Sigmoid colon (tissue), 7 donors: ENCODE data around the gene MAVS. TPM values are rescaled to one million over a fixed set of nuclear protein-coding genes. Genes with fewer than 3 reads are reported as not detected.

Experiments used
- DNase-seq: peaks from one replicate; pipeline ENCODE4 v3.0.0-alpha.2; 2019
- H3K27ac ChIP-seq, 4 donors: fragments of 200-600 bp; sonication (generic); one replicate each; pipeline ENCODE4 v1.5.1; 2016 to 2019; ENCODE audit warnings: mild to moderate bottlenecking in 1 of 4
- H3K27me3 ChIP-seq, 3 donors: fragments of 200-600 bp; sonication (generic); one replicate each; pipeline ENCODE4 v1.5.1; 2019; ENCODE audit warnings: mild to moderate bottlenecking in 1 of 3
- H3K36me3 ChIP-seq, 4 donors: fragments of 200-600 bp; sonication (generic); one replicate each; pipeline ENCODE4 v1.5.1; 2016 to 2019
- H3K4me1 ChIP-seq, 4 donors: fragments of 200-600 bp; sonication (generic); one replicate each; pipeline ENCODE4 v1.5.1; 2017 to 2019
- H3K4me3 ChIP-seq, 4 donors: fragments of 200-600 bp; sonication (generic); one replicate each; pipeline ENCODE4 v1.5.1; 2017 to 2019; ENCODE audit warnings: mild to moderate bottlenecking in 2 of 4, moderate library complexity in 1 of 4
- H3K9me3 ChIP-seq, 4 donors: fragments of 200-600 bp in 3 of 4; sonication (generic) in 3 of 4; one replicate each; pipeline versions ENCODE4 v1.5.1 to v1.6.1; 2013 to 2019
- CTCF ChIP-seq, 4 experiments: fragments of 450-650 bp in 3 of 4; fragments of 200-600 bp in 1 of 4; IDR thresholded peaks; one replicate each; pipeline ENCODE4 v1.5.1; 2016 to 2019; ENCODE audit warnings: antibody characterized with exemption in 4 of 4, mild to moderate bottlenecking in 3 of 4, moderate library complexity in 2 of 4
- EP300 ChIP-seq, 4 donors: sonication (generic); formaldehyde crosslinking; IDR thresholded peaks; one replicate each; pipeline ENCODE4 v1.6.1; 2017; ENCODE audit warnings: antibody characterized with exemption in 4 of 4
- POLR2A ChIP-seq, 2 donors: fragments of 450-650 bp; IDR thresholded peaks; one replicate each; pipeline ENCODE4 v1.6.1; 2016; ENCODE audit warnings: antibody characterized with exemption in 2 of 2, mild to moderate bottlenecking in 2 of 2, moderate library complexity in 2 of 2
- POLR2AphosphoS5 ChIP-seq, 4 donors: sonication (generic); formaldehyde crosslinking; IDR thresholded peaks; one replicate each; pipeline ENCODE4 v1.6.1; 2017; ENCODE audit warnings: antibody characterized with exemption in 4 of 4
- WGBS, 2 donors: extraction: QIAGEN DNeasy Blood & Tissue Kit; methylation state at CpG; one replicate each; pipeline ENCODE4 v1.1.7; 2013; 5-methylcytosine and 5-hydroxymethylcytosine counted together
- intact Hi-C: fragments of 100-400 bp; cut with DNase I; formaldehyde crosslinking; loops from one replicate; pipeline ENCODE4 v1.15.1; 2023
- polyA plus RNA-seq, 3 donors: library from polyadenylated mRNA; stranded (reverse); fragments of 200-250 nt; gene quantifications; one replicate each; pipeline ENCODE4 v1.2.3, GENCODE V29; 2013
- small RNA-seq, 3 donors: library from RNA; depleted of rRNA; stranded (forward); fragments of <200 nt; gene quantifications; one replicate each; pipeline ENCODE3, GENCODE V24; 2016
- total RNA-seq, 4 donors: library from RNA; depleted of rRNA; stranded (reverse); fragments of >200 nt; gene quantifications; one replicate each; pipeline ENCODE4 v1.1.0, GENCODE V29; 2016
- donor health status: healthy with polysubstance abuse.
- donor health status: Bipolar disorder and iron deficiency.
- donor health status: healthy.

Gene MAVS
- total and polyA plus RNA-seq, 7 donors = 9.6 to 55.2 (median 18.0) TPM

DNA sequence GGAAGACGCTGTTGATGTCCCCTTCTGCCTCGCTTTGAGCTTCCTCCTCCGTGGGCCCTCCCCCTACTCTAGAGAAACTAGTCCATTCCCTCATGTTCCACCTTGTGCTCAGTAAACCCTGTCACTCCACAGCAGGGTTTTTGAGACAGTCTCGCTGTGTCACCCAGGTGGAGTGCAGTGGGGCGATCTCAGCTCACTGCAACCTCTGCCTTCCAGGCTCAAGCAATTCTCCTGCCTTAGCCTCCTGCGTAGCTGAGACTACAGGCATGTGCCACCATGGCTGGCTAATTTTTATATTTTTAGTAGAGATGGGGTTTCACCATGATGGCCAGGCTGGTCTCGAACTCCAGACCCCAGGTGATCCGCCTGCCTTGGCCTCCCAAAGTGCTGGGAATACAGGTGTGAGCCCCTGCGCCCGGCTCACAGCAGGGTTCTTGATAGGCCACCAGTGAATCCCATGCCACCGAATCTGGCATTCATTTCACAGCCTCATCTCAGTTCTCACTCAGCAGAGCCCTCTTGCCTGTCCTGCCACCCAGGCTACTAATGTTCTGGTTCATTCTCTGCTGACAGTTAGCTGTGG, 78.6 kb downstream of the MAVS start:
- H3K36me3 ChIP-seq = peaks cover 0 to 46% (median 25%) of the 10 kb centered on the region in 4 donors
- TF ChIP-seq POLR2AphosphoS5 (IDR thresholded peaks at IDR 0.05) (no peak), POLR2A (IDR thresholded peaks at IDR 0.05) (no peak), EP300 (IDR thresholded peaks at IDR 0.05) (no peak), CTCF (IDR thresholded peaks at IDR 0.05) (no peak)
- intact Hi-C loops = no loop called here

More for the DNA sequence above, 78.6 kb downstream of the MAVS start:
- Histone ChIP-seq H3K27me3 (no peaks in the 10 kb centered on the region), H3K4me1 (peaks cover 0 to 13% (median 7%) of the 10 kb centered on the region in 4 donors), H3K9me3 (no peaks in the 10 kb centered on the region), H3K27ac (no peak overlapping the region), H3K4me3 (no peak overlapping the region)
- 95% methylated on average over 11 of the region's 11 CpGs for WGBS, 2 donors
- no peak for DNase-seq

Small RNAs within 50 kb of the gene (small RNA-seq; reads per million reads assigned to genes)
- 0 to 1.2 (median 1.1) reads per million in 3 donors for gene MIR103A2

Other genes starting within 250 kb of the MAVS start
- gene GFRA4, start 183.4 kb upstream of the MAVS start, total RNA-seq = not detected
- not detected for gene GFRA4, start 183.4 kb upstream of the MAVS start, polyA plus RNA-seq
- gene ADAM33, start 164.8 kb upstream of the MAVS start, total RNA-seq = 100 to 1,000 TPM in 2 of 4 donors, 10 to 100 TPM in 2; 49.9 to 484 (median 103) TPM
- 10 to 100 TPM in 1 of 3 donors, 1 to 10 TPM in 1, under 1 TPM in 1; 0.69 to 12.3 (median 5.4) TPM for gene ADAM33, start 164.8 kb upstream of the MAVS start, polyA plus RNA-seq
- gene SIGLEC1, start 134.2 kb upstream of the MAVS start, total RNA-seq = 10 to 100 TPM in 3 of 4 donors, 1 to 10 TPM in 1; 9.9 to 17.1 (median 10.2) TPM
- gene SIGLEC1, start 134.2 kb upstream of the MAVS start, polyA plus RNA-seq = 1 to 10 TPM; 2.4 to 6.9 (median 5.3) TPM
- 10 to 100 TPM in 1 of 4 donors, 1 to 10 TPM in 3; 2.2 to 10.5 (median 7.8) TPM for gene HSPA12B, start 114.1 kb upstream of the MAVS start, total RNA-seq
- 1 to 10 TPM in 2 of 3 donors, under 1 TPM in 1; 0.69 to 7.8 (median 2.9) TPM for gene HSPA12B, start 114.1 kb upstream of the MAVS start, polyA plus RNA-seq
- 100 to 1,000 TPM in 1 of 4 donors, 10 to 100 TPM in 3; 53.2 to 116 (median 69.6) TPM for gene ADISSP, start 79.1 kb upstream of the MAVS start, total RNA-seq
- gene ADISSP, start 79.1 kb upstream of the MAVS start, polyA plus RNA-seq = 10 to 100 TPM; 15.7 to 38.1 (median 18.0) TPM
- under 1 TPM in 1 of 4 donors, not detected in 3; 0.81 TPM for gene SPEF1, start 65.4 kb upstream of the MAVS start, total RNA-seq
- gene SPEF1, start 65.4 kb upstream of the MAVS start, polyA plus RNA-seq = under 1 TPM in 1 of 3 donors, not detected in 2; 0.12 TPM
- gene CENPB, start 60.1 kb upstream of the MAVS start, total RNA-seq = 10 to 100 TPM; 73.4 to 99.9 (median 84.3) TPM
- gene CENPB, start 60.1 kb upstream of the MAVS start, polyA plus RNA-seq = 10 to 100 TPM; 52.7 to 71.4 (median 58.9) TPM
- gene CDC25B, start 50.5 kb upstream of the MAVS start, total RNA-seq = 10 to 100 TPM; 18.9 to 59.8 (median 26.9) TPM
- 10 to 100 TPM; 12.5 to 65.8 (median 13.8) TPM for gene CDC25B, start 50.5 kb upstream of the MAVS start, polyA plus RNA-seq
- gene AP5S1, start 26.3 kb upstream of the MAVS start, total RNA-seq = 10 to 100 TPM in 1 of 4 donors, 1 to 10 TPM in 3; 5.4 to 11.8 (median 7.3) TPM
- 10 to 100 TPM; 10.8 to 14.5 (median 14.1) TPM for gene AP5S1, start 26.3 kb upstream of the MAVS start, polyA plus RNA-seq
- gene PANK2, start 42.6 kb downstream of the MAVS start, total RNA-seq = 10 to 100 TPM; 35.1 to 43.2 (median 39.0) TPM
- gene PANK2, start 42.6 kb downstream of the MAVS start, polyA plus RNA-seq = 10 to 100 TPM; 16.2 to 26.1 (median 20.3) TPM
- 10 to 100 TPM in 2 of 4 donors, 1 to 10 TPM in 2; 5.6 to 11.0 (median 9.9) TPM for gene RNF24, start 168.7 kb downstream of the MAVS start, total RNA-seq
- gene RNF24, start 168.7 kb downstream of the MAVS start, polyA plus RNA-seq = 1 to 10 TPM in 2 of 3 donors, under 1 TPM in 1; 0.60 to 4.6 (median 1.4) TPM